ENCODE results near the gene ZNF318. TPM values are rescaled to one million over a fixed set of nuclear protein-coding genes. Genes with fewer than 3 reads are reported as not detected.

Gene ZNF318
- total and polyA plus RNA-seq, 2 donors (not counting 1 experiment from before 2014, with no cell fraction given), result 79.7 to 91.8 TPM

GRCh38 chr6:43294536-43294935, 74.9 kb downstream of the ZNF318 start:
- no peaks in the 10 kb centered on the region for H4K20me1 ChIP-seq (ENCODE audit: control insufficient read depth, insufficient read depth, low read length, poor library complexity, severe bottlenecking)
- intact Hi-C loops (cut with micrococcal nuclease), result no loop called here
- H3K4me3 ChIP-seq (ENCODE audit: control extremely low read depth in 1 of 5, extremely low read depth in 1 of 5, insufficient read depth in 1 of 5, low read depth in 2 of 5, low read length in 4 of 5), result no peak overlapping the region
- H3K4me1 ChIP-seq (ENCODE audit: control insufficient read depth in 2 of 2, insufficient read depth in 2 of 2, low read length in 2 of 2), result no peaks in the 10 kb centered on the region
- no peak overlapping the region for H2AFZ ChIP-seq (ENCODE audit: insufficient read depth, low read depth, low read length, poor library complexity, severe bottlenecking)
- 87% methylated on average over 3 of the region's 3 CpGs for WGBS (ENCODE audit: insufficient coverage)
- H3K27me3 ChIP-seq (replicated peaks in 1 of 4; ENCODE audit: control extremely low read depth in 1 of 4, control insufficient read depth in 3 of 4, insufficient read depth in 4 of 4, low read length in 3 of 4), result peaks cover 0 to 19% (median 1%) of the 10 kb centered on the region in 4 experiments
- Mint-ChIP-seq H3K27ac (no peak overlapping the region), H3K4me1 (no peaks in the 10 kb centered on the region), H3K4me3 (no peak overlapping the region), H3K9me3 (ENCODE audit: insufficient read depth) (no peaks in the 10 kb centered on the region), H3K27me3 (peaks cover 14% of the 10 kb centered on the region)
- H3K79me2 ChIP-seq (ENCODE audit: control insufficient read depth, insufficient read depth, low read length), result no peaks in the 10 kb centered on the region
- DNase-seq (no peak), ATAC-seq (ENCODE audit: low read depth) (no peak)
- H3K36me3 ChIP-seq (replicated peaks in 1 of 2; ENCODE audit: control extremely low read depth in 1 of 2, control insufficient read depth in 1 of 2, extremely low read depth in 1 of 2, insufficient read depth in 2 of 2, low read length in 1 of 2), result no peaks in the 10 kb centered on the region
- no peak overlapping the region for H3K4me2 ChIP-seq (replicated peaks; ENCODE audit: low read depth, low read length, poor library complexity, severe bottlenecking)
- TF ChIP-seq EZH2 (IDR thresholded peaks at IDR 0.05; ENCODE audit: borderline replicate concordance, insufficient read depth, low read depth, low read length, poor library complexity, severe bottlenecking), result no peak
- ChIA-PET CTCF (no interaction called here), POLR2A (no interaction called here)
- H3K9ac ChIP-seq (ENCODE audit: low read length), result no peak overlapping the region
- H3K9me3 ChIP-seq (ENCODE audit: control extremely low read depth in 1 of 3, control insufficient read depth in 2 of 3, insufficient read depth in 1 of 3, low read length in 2 of 3), result no peaks in the 10 kb centered on the region
- H3K27ac ChIP-seq (ENCODE audit: low read length in 2 of 2), result no peak overlapping the region

GRCh38 chr6:43293698-43294097, 75.7 kb downstream of the ZNF318 start:
- TF ChIP-seq EZH2 (IDR thresholded peaks at IDR 0.05; ENCODE audit: borderline replicate concordance, insufficient read depth, low read depth, low read length, poor library complexity, severe bottlenecking) (no peak), CTCF (IDR thresholded peaks at IDR 0.05) (no peak)
- intact Hi-C loops (cut with micrococcal nuclease), result no loop called here
- 93% methylated on average over 3 of the region's 3 CpGs for WGBS (ENCODE audit: insufficient coverage)
- Histone ChIP-seq H2AFZ (ENCODE audit: insufficient read depth, low read depth, low read length, poor library complexity, severe bottlenecking) (no peak overlapping the region), H3K27ac (ENCODE audit: low read length in 2 of 2) (no peak overlapping the region), H3K4me3 (ENCODE audit: control extremely low read depth in 1 of 5, extremely low read depth in 1 of 5, insufficient read depth in 1 of 5, low read depth in 2 of 5, low read length in 4 of 5) (no peak overlapping the region), H4K20me1 (ENCODE audit: control insufficient read depth, insufficient read depth, low read length, poor library complexity, severe bottlenecking) (no peaks in the 10 kb centered on the region), H3K36me3 (replicated peaks in 1 of 2; ENCODE audit: control extremely low read depth in 1 of 2, control insufficient read depth in 1 of 2, extremely low read depth in 1 of 2, insufficient read depth in 2 of 2, low read length in 1 of 2) (no peaks in the 10 kb centered on the region), H3K9me3 (ENCODE audit: control extremely low read depth in 1 of 3, control insufficient read depth in 2 of 3, insufficient read depth in 1 of 3, low read length in 2 of 3) (no peaks in the 10 kb centered on the region), H3K4me2 (replicated peaks; ENCODE audit: low read depth, low read length, poor library complexity, severe bottlenecking) (no peak overlapping the region), H3K79me2 (ENCODE audit: control insufficient read depth, insufficient read depth, low read length) (no peaks in the 10 kb centered on the region), H3K9ac (ENCODE audit: low read length) (no peak overlapping the region), H3K27me3 (replicated peaks in 1 of 4; ENCODE audit: control extremely low read depth in 1 of 4, control insufficient read depth in 3 of 4, insufficient read depth in 4 of 4, low read length in 3 of 4) (peaks cover 0 to 19% (median 1%) of the 10 kb centered on the region in 4 experiments), H3K4me1 (ENCODE audit: control insufficient read depth in 2 of 2, insufficient read depth in 2 of 2, low read length in 2 of 2) (no peaks in the 10 kb centered on the region)
- Mint-ChIP-seq H3K9me3 (ENCODE audit: insufficient read depth) (no peaks in the 10 kb centered on the region), H3K4me1 (no peaks in the 10 kb centered on the region), H3K27me3 (peaks cover 11% of the 10 kb centered on the region), H3K4me3 (no peak overlapping the region), H3K27ac (no peak overlapping the region)
- POLR2A ChIA-PET, result no interaction called here
- no peak for ATAC-seq (ENCODE audit: low read depth)
- no peak for DNase-seq
- CTCF ChIA-PET, result no interaction called here

Data from B cell (primary cell).